Measurements from ENCODE around the gene FAM50B.
"Not testable (repeated sequence)": the region's sequence is repeated elsewhere in the genome, so short reads cannot be mapped to it uniquely, and the experiment has no call there.

Gene FAM50B

DNA sequence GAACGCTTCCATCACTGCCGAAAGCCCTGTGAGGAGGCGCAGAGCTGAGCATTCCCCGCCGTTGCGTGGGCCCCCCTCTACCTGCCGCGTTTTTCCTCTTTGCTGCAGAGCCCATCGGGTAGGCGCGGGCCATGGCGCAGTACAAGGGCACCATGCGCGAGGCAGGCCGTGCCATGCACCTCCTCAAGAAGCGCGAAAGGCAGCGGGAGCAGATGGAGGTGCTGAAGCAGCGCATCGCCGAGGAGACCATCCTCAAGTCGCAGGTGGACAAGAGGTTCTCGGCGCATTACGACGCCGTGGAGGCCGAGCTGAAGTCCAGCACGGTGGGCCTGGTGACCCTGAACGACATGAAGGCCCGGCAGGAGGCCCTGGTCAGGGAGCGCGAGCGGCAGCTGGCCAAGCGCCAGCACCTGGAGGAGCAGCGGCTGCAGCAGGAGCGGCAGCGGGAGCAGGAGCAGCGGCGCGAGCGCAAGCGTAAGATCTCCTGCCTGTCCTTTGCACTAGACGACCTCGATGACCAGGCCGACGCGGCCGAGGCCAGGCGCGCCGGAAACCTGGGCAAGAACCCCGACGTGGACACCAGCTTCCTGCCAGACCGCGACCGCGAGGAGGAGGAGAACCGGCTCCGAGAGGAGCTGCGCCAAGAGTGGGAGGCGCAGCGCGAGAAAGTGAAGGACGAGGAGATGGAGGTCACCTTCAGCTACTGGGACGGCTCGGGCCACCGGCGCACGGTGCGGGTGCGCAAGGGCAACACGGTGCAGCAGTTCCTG is 693 bp downstream of the FAM50B start:
- peak; percentile 35 for DNase-seq

DNA sequence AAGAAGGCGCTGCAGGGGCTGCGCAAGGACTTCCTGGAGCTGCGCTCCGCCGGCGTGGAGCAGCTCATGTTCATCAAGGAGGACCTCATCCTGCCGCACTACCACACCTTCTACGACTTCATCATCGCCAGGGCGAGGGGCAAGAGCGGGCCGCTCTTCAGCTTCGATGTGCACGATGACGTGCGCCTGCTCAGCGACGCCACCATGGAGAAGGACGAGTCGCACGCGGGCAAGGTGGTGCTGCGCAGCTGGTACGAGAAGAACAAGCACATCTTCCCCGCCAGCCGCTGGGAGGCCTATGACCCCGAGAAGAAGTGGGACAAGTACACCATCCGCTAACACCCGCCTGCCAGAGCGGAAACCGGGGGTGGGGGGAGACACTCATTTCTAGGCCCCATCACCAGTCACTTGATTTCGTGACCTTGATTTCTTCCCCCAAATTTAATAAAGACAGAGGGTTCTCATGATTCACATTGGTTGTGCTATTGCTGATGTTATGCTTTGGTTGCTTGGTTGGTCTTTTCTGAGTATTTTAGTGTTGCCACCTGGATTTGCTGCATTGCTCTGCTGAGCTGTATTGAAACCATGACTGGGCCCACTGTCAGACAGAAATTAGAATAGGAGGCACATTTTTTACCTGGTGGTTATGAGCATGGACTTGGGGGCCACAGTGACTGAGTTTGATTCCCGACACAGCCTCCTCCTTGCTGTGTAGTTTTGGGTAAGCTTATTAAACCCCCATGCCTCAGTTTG is 1.5 kb downstream of the FAM50B start:
- no peak for DNase-seq

DNA sequence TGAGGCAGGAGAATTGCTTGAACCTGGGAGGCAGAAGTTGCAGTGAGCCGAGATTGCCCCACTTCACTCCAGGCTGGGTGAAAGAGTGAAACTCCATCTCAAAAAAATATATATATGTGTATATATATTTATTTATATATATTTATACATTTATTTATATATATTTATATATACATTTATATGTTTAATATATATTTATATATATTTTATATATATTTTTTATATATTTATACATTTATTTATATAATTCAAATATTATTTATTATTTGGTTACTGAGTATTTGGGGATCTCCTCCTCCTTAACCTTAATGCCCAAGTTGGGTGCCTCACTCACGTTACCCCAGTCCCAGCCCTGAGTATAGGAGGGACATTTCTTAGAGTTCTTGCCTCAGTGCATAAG is 2.7 kb downstream of the FAM50B start:
- no peak for DNase-seq

GRCh38 chr6:3852391-3852790 is 3.2 kb downstream of the FAM50B start:
- no peak for DNase-seq

- DNase-seq, result no peak
Observed at GRCh38 chr6:3855866-3856265, 6.7 kb downstream of the FAM50B start.

DNA sequence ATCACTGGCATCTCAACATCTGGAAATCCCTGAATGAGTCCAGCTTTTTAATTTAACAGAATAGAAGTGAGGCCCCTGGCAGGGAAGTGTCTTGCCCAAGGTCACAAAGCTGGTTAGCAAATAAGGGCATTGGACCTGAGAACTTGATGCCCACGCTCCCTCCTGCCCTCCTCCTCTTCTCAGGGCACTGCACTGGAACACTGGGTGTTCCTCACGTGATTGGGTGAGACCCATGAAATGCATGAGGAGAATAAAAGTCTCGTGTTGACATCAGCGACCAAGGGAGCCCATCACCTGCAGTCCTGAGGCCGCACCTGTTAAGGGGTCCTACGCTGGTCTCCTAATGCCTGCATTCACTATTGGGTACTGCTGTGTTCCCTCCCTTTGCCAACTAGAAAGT is 7.4 kb downstream of the FAM50B start:
- DNase-seq, result no peak

GRCh38 chr6:3857468-3858456 is 8.6 kb downstream of the FAM50B start:
- DNase-seq, result no peak

DNA sequence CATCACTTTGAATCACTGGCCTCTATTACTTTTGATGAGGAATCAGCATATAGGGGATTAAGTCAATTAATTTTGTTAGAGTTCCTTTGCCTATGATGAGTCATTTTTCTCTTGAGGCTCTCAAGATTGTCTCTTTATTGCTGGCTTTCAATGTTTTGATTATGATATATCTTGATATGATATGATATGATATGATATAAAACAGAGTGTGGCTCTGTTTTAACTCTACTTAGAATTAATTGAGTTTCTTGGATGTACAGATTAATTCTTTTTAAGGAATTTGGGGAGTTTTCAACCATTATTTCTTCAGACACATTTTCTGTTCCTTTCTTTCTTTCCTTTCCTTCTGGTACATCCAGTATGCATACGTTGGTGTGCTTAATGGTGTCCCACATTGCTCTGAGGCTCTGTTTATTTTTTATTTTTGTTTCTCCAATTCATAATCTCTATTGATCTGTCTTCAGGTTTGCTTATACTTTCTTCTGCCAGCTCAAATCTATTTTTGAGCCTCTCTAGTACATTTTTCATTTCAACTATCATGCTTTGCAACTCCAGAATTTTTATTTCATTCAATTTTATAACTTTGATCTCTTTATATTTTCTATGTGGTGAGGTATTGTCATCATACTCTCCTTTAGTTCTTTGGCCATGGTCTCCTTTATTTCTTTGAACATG is 10.8 kb downstream of the FAM50B start:
- no peak for DNase-seq

DNA sequence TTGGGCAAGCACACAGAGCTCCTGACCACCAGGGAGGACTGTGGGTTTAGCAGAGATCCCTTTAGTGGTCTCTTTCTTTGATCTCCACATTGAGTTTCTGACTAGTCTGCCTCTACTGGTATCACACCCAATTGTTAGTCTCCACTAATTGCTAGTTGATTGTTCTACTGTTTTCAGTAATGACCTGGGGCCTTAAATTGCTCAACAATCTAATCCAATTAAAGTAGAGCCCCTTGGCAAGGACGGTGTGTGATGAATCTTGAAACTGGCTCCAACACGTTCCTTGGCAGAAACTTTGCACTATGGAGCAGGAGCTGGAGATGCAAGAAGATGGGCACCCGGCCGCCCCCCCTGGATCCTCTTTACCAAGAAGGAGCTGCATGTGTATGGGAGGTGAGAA is 12.3 kb downstream of the FAM50B start:
- DNase-seq, result no peak

DNA sequence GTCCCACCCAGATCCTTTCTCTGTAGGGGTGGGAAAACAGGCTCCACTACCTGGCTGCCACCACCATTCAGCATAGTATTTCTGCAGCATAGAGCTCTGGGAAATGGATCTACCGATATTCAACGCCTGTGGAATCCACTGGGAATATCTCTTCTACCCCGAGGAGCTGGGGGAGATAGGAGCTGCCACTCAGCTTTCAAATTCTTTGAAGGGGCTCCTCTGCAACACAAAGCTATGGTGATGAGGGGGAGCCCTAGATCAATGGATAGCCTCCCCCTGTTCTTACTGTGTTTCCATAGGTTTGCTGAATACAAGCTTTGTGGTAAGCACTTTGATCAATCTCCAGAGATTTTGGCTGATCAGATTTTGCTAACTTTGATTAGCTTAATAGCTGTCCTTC is 12.9 kb downstream of the FAM50B start:
- no peak for DNase-seq

GRCh38 chr6:3863322-3863721 is 14.1 kb downstream of the FAM50B start:
- not testable (repeated sequence) for DNase-seq

- DNase-seq, result no peak
Observed at GRCh38 chr6:3865463-3865862, 16.3 kb downstream of the FAM50B start.

GRCh38 chr6:3867641-3868502 is 18.7 kb downstream of the FAM50B start:
- no peak for DNase-seq

DNA sequence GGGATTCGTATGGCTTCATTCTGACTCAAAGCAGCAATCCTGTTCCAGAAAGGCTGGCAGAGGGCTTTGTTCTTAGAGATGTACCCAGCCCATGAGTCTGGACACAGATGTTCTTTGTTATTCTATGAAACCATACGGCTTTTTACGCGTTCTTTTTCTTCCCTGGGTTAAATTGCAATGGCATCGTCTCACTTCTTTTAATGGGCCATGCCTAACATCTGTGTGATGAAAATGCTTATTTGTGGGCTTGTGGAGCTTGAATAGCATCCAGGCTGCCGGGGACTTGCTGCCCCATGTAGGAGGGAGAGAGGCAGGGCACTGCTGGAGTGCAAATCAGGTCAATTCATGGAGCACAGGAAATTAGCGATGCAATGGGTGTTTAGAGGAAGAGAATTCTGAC is 19.4 kb downstream of the FAM50B start:
- DNase-seq, result peak; percentile 52

GRCh38 chr6:3869284-3869631 is 20.1 kb downstream of the FAM50B start:
- DNase-seq, result no peak

DNA sequence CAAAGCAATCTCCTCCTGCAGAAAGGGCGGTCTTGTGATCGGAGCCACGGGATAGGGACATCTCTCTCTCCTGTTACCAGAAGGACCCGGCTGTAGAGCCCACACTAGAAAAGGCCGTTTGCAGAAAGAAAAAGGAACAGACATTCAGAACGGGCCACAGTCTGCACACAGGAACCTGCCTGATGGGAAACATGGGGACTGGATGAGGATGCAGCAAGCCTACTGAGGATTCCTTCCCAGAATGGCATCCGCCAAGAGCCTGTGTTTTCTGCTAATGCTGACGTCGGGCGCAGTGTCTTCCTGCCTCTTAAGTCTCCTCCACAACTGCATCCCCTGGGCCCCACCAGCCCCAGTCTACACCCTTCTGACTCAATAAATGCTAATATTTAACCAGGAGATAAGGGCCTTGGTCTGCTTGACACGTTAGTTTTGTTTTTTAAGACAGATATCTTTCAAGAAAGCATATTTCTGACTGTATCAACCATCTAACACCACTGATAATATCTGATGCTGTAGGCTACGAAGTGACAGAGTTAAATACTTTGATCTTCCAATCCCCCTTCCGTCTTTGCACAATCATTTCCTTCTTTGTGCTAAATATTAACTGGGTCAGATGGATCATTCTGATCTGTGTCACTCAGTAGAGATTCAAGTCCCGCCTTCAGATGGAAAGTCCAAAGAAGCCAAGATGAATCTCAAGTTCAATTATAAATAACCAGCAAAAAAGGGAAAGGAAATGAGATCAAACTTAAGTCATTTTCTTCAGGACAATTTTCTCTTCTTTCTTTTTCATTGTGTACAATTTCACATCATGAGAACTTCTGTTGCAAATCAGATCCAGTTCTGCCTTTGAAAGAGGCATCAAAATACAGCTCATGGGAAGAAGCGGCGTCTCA is 20.7 kb downstream of the FAM50B start:
- no peak for DNase-seq

GRCh38 chr6:3870528-3870925 is 21.4 kb downstream of the FAM50B start:
- no peak for DNase-seq

DNA sequence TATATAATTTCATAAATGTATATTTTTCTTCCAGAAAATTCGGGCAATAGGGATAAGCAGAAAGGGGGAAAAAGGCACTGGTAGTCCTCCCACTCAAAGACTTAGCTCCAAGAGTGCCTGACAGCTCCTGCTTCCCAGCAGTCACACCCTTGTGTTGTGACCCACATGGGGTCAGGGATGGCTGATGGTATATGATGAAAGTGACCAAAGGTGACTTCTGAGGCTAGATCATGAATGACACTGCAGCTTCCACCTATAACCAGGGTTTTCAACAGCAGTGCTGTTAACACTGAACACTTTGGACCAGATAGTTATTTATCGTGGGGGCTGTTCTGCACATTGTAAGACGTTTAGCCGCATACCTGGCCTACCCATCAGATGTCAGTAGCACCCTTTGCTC is 22.3 kb downstream of the FAM50B start:
- no peak for DNase-seq

GRCh38 chr6:3871939-3872338 is 22.8 kb downstream of the FAM50B start:
- no peak for DNase-seq

- no peak for DNase-seq
Observed at GRCh38 chr6:3872370-3872854, 23.2 kb downstream of the FAM50B start.
